ENCODE measurements around the gene KRT80.

KRT80 gene

GRCh38 chr12:52152905-52153317 lies 38.9 kb downstream of the KRT80 start:
- no peak for DNase-seq (ENCODE audit: low spot score)

- DNase-seq (ENCODE audit: low spot score): peak; percentile 64
These were observed 39.7 kb downstream of the KRT80 start for GRCh38 chr12:52151837-52152783.

GRCh38 chr12:52151153-52151836 lies 40.5 kb downstream of the KRT80 start:
- DNase-seq (ENCODE audit: low spot score): no peak

DNA sequence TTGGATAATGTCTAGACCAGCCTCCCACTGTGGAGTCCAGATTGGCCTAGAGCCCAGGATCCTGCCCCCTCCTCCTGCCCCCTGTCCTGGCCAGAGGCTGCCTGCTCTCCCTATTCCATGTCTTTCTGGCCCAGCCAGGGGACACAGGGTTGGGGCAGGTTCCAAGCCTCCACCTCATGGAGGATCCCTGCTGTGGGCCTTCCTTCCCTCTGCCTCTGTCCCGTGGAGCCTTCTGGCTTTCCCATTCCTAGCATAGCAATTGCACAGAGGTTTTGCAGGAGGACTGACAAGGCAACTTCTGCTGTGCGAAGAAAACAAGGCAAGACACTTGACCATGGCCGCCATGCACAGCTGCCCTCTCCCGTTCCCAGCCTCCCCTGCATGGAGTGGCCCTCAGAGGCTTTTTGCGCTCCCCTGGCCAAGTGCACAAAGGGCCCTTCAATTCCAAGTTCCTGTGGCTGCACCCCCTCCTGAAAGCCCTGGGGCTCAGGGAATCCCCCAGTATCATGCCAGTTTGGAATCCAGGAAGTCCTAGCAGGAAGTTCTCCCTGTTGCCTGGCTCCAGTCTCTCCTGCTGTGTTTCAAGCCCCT lies 42.1 kb downstream of the KRT80 start:
- no peak for DNase-seq (ENCODE audit: low spot score)

DNA sequence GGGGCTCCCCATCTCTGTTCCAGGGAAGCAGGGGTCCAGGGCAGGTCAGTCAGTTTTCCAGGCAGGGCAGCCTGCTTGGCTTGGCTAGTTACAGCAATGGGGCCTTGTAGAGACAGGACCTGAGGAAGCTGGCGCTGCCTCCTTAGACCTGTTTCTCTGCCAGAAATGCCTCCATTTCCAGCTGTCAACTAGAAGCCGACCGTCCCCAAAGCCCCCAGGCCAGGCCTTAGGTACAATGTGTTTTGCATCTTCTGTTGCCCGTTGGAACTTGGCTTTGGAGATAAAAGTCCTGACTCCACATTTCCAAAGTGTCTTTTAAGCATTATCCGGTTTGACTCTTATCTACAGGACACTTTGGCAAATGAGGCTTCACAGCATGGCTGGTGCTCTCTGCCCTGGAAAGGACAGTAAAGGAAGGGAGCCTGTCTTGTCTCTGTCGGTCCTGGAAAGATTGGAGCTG lies 42.6 kb downstream of the KRT80 start:
- DNase-seq (ENCODE audit: low spot score): no peak

GRCh38 chr12:52148464-52149181 lies 43.2 kb downstream of the KRT80 start:
- DNase-seq (ENCODE audit: low spot score): peak; percentile 39

- no peak for DNase-seq (ENCODE audit: low spot score)
These were observed 43.8 kb downstream of the KRT80 start for GRCh38 chr12:52147964-52148463.

GRCh38 chr12:52147367-52147963 lies 44.3 kb downstream of the KRT80 start:
- peak; percentile 82 for DNase-seq (ENCODE audit: low spot score)

DNA sequence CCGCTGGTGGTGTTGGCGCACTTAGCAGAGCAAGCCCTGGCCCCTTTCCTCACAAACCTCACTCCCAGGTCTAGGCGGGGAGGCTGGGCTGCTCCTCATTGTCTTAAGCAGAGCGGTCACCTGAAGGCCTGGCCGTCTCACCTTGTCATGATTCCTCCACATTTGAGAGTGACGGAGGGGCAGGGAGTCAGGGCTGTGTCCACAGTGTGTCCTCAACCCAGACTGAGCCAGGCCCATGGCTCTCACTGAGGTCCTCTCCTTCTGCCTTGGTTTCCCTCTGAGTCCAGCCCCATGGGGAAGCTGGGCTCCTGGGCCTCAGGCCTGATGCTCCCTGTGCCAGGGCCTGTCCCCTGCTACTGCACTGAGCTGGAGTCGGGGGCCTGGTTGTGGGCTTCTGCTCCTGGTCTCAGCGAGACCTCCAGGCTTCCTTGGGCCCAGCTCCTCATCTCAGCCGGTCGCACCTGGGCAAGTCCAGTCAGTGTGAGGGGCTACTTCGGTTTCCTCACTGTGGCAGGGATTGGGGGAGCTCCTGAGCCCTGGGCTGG lies 44.9 kb downstream of the KRT80 start:
- peak; percentile 8 for DNase-seq (ENCODE audit: low spot score)

- DNase-seq (ENCODE audit: low spot score): no peak
These were observed 45.6 kb downstream of the KRT80 start for GRCh38 chr12:52146089-52146821.

DNA sequence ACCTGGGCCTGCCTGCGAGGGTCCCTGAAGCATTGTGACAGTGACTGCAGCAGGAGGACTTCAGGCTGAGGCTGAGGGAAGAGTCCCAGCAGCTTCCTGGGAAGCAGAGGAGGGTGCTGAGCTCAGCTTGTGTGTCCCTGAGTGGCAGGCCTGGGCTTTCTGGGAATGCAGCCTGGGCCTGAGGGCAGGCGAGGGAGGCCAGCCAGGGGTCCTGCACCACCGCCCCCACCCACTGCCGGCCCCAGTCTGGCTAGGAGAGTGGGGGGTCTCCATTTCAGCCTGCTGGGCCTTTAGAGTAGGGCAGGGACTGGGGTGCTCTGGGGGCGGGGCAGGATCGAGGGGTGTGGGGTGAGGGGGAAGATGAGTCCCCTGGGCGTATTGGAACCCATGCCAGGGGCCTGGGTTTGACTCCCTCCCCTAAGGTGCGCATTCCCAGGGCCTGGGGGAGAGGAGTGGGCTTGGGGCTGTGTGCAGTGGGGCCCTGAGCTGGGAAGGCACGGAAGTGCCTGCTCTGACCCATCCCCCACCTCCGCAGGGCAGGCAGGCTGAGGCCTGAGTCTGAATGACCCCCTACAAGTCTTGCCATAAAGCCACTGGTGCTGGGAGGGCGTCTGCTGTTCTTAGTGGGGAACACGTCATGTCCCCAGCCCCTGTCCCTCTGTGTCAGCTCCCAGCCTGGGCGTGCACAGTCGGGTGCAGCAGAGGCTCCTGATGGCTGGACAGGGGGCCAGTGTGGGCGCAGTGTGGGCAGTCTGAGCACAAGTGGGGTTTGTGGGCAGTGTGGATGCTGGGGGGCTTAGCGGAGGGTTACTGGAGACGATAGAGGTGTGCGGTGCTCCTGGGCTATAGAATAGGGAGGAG lies 46.4 kb downstream of the KRT80 start:
- no peak for DNase-seq (ENCODE audit: low spot score)

DNA sequence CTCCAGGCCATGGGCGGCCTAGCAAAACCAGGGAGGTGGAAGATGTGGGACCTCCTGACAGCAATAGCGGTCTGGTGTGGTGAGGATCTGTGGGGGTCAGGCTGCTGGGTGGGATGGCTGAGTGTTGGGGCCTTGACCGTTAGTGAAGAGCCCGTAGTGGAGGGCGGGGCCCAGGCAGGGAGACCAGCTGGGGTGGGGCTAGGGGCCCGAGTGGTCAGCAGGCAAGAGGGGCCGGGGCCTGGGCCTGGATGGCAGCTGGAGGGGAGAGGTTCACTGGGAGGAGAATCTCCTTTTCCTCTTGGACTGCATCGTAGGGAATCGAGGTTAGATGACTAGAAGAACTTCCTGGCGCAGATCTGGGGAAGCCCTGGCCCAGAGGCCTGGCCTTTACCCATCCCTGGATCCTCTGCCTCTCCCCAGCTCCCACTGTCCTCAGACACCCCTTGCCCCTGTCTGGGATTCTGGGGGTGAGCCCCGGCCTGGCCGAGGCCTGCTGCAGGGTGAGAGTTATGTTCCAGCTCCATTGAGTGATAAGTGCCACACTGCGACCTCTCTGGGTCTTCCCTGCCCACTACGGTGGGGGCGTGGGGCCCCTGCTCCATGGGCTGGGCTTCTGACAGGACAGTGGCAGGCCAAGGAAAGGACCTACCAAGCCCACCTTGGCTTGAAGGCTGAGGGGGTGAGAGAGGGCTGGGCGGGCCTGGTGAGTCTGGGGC lies 47.1 kb downstream of the KRT80 start:
- no peak for DNase-seq (ENCODE audit: low spot score)

DNA sequence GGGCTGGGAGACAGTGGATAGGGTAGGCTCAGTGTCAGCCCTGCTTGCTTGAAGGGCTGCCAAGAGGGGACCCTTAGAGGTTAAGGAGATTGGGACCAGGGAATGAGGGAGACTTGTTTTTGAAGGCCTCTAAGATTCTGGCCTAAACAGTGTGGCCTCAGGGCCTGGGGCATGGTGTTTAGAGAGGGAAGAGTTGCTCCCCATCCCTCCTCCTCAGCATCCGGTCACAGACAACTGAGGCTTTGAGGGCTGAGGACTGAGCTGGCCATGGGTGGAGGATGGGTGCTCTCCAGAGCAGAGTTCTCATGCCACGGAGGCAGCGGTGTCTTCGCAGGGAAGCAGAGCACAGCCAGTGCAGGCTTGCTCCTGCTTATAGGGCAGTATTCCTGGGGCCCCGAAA lies 49.4 kb downstream of the KRT80 start:
- DNase-seq (ENCODE audit: low spot score): no peak

- no peak for DNase-seq (ENCODE audit: low spot score)
These were observed 49.9 kb downstream of the KRT80 start for GRCh38 chr12:52141875-52142274.

- DNase-seq (ENCODE audit: low spot score): no peak
These were observed 50.5 kb downstream of the KRT80 start for GRCh38 chr12:52141306-52141705.

DNA sequence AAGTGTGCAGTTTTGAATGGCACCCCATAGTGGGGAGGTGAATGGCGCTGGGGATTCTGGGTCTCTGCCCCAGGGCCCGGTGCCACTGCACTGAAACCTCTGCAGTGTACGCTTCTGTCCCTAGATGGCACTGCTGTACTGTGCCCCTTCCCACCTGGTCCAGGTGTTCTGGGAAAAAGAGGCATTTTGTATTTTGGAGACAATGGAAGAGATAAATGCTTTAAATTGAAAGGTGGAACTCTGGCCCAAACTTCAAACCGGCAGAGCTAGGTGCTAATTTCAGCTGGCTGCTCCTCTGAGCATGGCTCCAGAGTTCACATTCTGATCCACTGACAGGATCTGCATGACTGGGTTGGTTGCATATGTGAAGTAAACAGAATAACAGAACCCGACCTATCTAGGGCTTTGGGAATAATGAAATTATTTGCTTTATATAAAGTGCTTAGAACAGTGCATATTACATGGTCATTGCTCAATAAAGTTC lies 52.2 kb downstream of the KRT80 start:
- peak; percentile 44 for DNase-seq (ENCODE audit: low spot score)

- no peak for DNase-seq (ENCODE audit: low spot score)
These were observed 52.7 kb downstream of the KRT80 start for GRCh38 chr12:52139147-52139546.

- no peak for DNase-seq (ENCODE audit: low spot score)
These were observed 54.1 kb downstream of the KRT80 start for GRCh38 chr12:52137746-52138145.

- DNase-seq (ENCODE audit: low spot score): no peak
These were observed 59.1 kb downstream of the KRT80 start for GRCh38 chr12:52132754-52133161.

Data from hematopoietic multipotent progenitor cell treated with erythropoietin and hydrocortisone succinate and interleukin-3 and kit ligand, for 15 days (in vitro differentiated cells).